GM18909 (cell line): ENCODE results near the gene CHRM3.

Source experiments
- ATAC-seq: cut with Tn5 transposase; IDR thresholded peaks from one replicate; pipeline ENCODE4 v1.9.1; 2021; ENCODE audit warnings: mild to moderate bottlenecking; ENCODE audit not compliant: unreplicated experiment, poor library complexity

Gene CHRM3

GRCh38 chr1:239392271-239392670 lies 5.9 kb downstream of the CHRM3 start:
- no peak for ATAC-seq

- ATAC-seq = no peak
These were observed 7.7 kb downstream of the CHRM3 start for GRCh38 chr1:239394107-239394506.

DNA sequence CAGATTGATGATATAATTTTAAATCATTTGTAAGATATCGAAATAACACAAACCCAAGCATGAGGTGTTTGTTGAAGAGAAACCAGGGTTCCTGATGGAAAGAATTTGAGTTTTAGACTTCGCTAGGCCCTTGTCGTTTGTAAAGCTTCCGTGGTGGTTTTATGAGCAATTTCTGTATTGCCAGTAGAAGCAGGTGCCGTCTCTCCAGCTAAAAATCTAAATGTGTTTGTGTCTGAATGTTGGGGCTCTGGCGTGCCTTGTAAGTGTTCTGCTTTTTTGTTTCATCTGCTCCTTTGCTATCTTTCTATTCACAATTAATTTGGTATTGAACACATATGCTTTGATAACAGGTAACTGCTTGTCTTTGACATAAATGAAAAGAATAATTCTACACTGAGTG lies 27.5 kb downstream of the CHRM3 start:
- no peak for ATAC-seq

DNA sequence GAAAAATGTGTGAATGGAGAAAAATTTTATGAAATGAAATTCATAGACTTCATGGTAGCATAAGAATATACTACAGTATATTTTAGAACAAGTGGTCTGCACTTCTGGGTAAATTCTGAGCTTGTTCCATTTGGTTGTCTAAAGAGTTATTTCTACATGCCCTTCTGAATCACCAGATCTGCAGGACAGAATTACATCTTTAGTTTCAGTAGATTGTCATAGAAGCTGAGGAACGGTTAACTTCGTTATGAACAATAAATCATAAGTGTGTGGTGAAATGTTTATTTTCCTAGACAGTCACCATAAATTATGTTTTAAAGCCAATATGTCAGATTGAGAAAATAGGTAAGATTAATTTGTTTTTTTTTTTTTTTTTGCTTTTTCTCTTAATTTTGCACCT lies 30.9 kb downstream of the CHRM3 start:
- no peak for ATAC-seq

DNA sequence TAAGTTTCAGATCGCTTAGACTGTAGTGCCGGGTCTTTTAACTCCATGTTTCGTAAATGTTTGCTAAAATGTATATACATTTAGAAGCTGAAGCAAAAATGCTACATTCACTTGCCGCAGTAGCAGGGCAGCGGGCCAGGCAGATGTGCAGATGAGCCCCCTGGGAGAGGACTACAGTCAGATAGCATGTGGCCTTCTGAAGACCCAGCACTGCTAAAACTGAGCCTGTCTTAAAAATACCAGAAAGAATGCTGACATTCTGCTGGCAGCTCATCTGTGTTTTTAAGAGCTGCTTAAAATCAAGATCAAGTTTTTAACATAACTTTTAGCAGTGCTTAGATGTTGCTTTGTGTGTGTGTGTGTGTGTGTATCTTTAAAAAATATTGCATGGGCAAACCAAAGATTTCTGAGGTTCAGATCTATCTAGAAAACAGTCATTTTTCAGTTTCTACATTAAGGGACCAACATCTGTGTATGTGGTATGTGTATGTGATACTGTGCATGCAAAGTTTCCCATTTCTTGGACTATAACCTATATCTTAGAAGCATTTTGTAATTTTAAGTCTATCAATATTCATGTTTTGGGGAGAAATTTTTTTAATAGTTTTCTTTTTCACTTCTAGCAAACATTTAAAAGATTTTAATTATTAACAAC lies 31.7 kb downstream of the CHRM3 start:
- ATAC-seq = no peak

DNA sequence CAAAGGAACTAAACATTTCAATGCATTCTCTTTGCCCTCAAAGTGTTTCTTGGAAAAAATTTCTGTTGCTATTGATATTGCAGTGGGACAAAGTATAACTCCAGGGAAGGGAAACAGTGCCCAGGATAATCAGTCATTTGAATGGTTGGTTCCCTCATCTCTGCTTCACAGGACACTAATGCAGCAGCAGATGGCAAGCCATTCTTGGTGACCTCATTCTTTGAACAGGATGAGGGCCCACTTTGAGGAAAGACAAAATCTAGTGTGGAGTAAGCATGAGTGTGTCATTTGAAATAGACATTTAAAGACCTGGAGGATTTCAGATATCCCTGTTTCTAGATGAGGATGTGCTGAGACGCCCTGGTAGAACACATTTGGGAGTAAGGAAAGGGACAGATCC lies 32.3 kb downstream of the CHRM3 start:
- ATAC-seq = no peak

DNA sequence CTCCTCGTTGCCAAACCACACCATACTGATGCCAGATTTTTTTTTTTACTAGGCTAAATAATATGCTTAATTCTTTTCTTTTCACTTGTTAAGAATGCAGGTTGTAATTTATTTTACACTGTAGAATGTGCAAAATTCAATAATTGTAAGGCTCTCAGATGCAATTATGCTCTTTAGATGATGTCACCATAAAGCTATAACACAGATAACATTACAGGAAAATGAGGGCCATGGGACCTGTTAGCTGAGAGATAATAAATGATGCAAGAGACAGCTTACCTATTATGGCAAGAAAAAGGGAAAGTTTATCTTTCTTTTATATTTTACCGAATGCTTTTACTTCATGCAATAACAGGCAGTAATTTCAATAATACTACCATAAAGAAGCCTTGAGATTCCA lies 35.4 kb downstream of the CHRM3 start:
- no peak for ATAC-seq

DNA sequence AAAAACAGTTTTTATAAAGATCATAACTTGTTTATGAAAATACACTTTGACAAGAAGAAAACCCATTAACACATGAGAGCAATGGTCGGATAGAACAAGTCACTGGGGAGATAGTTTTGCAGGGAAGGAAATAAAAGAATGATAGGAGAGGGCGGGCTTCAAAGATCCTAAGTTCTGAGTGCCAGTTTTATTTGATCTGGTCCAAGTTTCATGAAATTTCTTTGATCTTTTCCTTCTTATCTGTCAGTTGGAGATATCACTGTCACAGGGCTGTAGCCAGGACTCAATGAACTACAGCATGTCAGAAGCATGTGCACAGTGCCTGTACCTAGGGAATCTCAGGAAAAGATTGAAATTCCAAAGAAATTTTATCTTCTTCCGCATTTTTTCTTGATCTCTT lies 36.5 kb downstream of the CHRM3 start:
- no peak for ATAC-seq

- no peak for ATAC-seq
These were observed 40.6 kb downstream of the CHRM3 start for GRCh38 chr1:239426821-239427475.

DNA sequence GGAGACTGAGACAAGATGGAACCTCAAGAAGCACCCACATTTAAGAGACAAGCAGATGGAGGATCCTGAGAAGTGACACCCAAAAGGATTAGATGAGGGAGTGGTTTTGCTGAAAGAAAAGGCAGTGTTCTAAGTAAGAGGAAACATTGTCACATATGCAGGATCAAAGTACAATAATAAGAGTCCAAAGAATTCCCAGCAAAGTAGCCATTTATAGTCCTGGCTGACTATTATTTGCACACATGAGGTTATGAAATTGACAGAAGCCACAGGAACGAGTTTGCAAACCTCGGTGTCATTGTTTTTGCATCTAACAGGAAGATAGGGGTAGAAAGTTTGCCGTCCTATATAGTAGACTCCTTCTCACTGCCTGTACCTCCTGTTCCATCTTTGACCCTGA lies 41.3 kb downstream of the CHRM3 start:
- ATAC-seq = no peak

GRCh38 chr1:239428120-239428710 lies 41.8 kb downstream of the CHRM3 start:
- ATAC-seq = no peak

DNA sequence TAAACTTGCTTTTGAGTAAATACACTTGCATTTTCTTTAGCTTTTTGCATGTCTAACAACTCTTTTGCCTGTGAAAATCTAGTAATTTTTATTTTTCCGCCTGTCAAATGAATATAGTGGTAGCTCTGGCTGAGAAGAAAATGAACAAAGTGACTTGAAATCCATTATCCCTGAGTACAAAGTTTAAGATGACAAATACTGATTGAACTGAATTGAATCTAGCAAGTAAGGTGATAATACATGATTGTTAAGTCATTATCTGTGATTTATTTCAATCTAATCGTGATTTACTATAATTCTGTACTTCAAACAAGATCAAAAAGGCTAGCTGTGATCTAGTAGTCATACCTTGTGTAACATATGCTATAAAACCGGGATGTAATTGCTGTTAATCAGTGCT lies 42.8 kb downstream of the CHRM3 start:
- no peak for ATAC-seq

- ATAC-seq = no peak
These were observed 45.9 kb downstream of the CHRM3 start for GRCh38 chr1:239432255-239432654.

DNA sequence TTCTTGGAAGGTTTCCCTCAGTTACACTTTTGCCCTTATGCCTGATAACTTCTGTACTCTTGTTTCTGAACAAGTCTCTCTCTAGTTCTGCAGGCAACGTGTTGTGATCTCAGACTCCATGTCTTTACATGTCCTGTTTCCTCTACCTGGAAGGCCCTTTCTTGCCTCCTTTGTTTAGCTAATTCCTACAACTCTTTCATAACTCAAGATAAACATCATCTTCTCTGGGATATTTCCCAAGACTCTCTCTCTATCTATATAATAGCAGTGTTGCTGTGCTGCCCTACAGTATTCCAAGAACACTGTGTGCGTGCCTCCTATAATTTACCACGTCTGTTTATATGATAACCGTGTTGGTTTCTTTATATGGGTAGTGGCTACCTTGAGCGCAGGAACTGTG lies 47.8 kb downstream of the CHRM3 start:
- ATAC-seq = no peak
